H1 (cell line): ENCODE measurements around the gene WNT9A. TPM values are rescaled to one million over a fixed set of nuclear protein-coding genes. Genes with fewer than 3 reads are reported as not detected.

Experiments
- EGR1 ChIP-seq: IDR thresholded peaks from 2 replicates; pipeline ENCODE4 v1.6.1; 2011; ENCODE audit warnings: low read depth, low read length, borderline replicate concordance
- TAF1 ChIP-seq: IDR thresholded peaks from 2 replicates; pipeline ENCODE4 v1.6.1; 2011; ENCODE audit warnings: mild to moderate bottlenecking, low read depth, low read length
- polyA plus RNA-seq, 7 experiments: library from polyadenylated mRNA; depleted of rRNA in 3 of 7; stranded (reverse) in 5 of 7; unstranded in 2 of 7; fragments of >200 nt in 5 of 7; fragments of 200-250 nt in 2 of 7; gene quantifications; 1 replicate in 5 of 7; 2 replicates in 1 of 7; 4 replicates in 1 of 7; pipeline versions ENCODE4 v1.2.1 to v1.2.3, GENCODE V29; 2011 to 2013; ENCODE audit warnings: missing spikeins in 2 of 7, mixed read lengths in 2 of 7
- total RNA-seq: library from RNA; stranded (reverse); fragmentation: NEBNext Ultra II Directional; extraction: Animal tissue kit (Norgen Biotek cat#: 25700); gene quantifications from 2 replicates; pipeline ENCODE4 v1.2.1, GENCODE V29; 2021

Gene WNT9A
- total and polyA plus RNA-seq, 2 of the 8 experiments (the other 6 are each of a cell fraction or from before 2014, with no cell fraction given), result 1.1 to 1.5 TPM

DNA sequence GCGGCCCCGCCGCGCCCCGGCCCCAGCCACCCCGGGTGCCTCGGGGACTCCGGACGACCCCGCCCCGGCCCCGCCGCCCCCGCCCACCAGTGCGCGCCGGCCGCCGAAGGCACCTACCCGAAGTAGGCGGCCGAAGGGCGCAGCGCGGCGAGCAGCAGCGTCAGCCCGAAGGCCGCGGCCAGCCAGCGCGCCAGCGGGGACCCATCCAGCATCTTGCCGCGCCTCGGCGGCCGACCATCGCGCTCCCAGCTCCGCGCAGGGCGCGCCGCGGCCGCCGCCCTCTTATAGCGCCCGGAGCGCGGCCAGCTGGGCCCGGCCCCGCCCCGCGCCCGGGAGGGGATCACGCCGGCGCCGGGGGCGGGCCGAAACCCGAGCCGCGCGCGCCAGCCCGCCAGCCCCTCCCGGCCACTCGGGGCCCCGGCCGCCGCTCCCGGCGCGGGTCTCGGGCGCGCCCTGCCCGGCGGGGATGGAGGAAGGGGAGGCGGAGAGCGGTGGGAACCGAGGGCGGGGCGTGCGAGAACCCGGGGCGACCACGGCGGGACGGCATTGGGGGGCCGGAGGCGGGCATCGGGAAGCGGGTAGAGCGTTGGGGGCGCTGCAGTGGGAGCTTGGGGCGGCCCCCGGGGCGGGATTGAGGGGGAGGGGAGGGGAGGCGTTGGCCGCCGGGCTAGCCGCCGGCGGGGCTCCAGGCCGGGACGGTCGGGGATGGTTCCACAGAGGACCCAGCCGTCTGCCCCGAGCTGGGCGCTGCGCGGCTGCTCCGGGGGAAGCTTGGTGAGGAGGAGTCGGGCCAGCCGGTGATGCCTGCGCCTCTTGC is at the start of gene WNT9A (continued):
- TF ChIP-seq EGR1 (peak; percentile 25; the same call in 1 of the 2 replicates), TAF1 (peak; percentile 27; the same call in 1 of the 2 replicates)
